HEK293 (cell line): Measurements from ENCODE around the gene OR2V2.
A peak's percentile ranks its signal among the peaks of the same experiment; 100 is the strongest.

Source experiments
- CTCF ChIA-PET: fragments of 350-600 bp; formaldehyde crosslinking; extraction: SDS; loops from one replicate; lab custom pipeline; 2021; ENCODE audit warnings: antibody characterized with exemption; lab: Yijun Ruan, JAX
- POLR2A ChIA-PET: fragments of 300-600 bp; formaldehyde crosslinking; extraction: SDS; loops from one replicate; lab custom pipeline; 2020; ENCODE audit warnings: antibody characterized with exemption, inconsistent platforms; lab: Yijun Ruan, JAX
- H3K27ac ChIP-seq: fragments of 200-500 bp; sonication (Bioruptor generic); 2 replicates; pipeline ENCODE4 v1.5.1; 2014; ENCODE audit warnings: low read depth, low read length, control low read depth, inconsistent platforms; ENCODE audit errors: extremely low read depth
- H3K36me3 ChIP-seq, 2 experiments: fragments of 200-500 bp in 1 of 2; sonication (Bioruptor generic) in 1 of 2; 1 replicate in 1 of 2; 2 replicates in 1 of 2; pipeline ENCODE4 v1.5.1; 2014 to 2017; ENCODE audit warnings: inconsistent platforms in 2 of 2, low read length in 2 of 2; ENCODE audit not compliant: control insufficient read depth in 2 of 2, insufficient read depth in 1 of 2
- H3K4me1 ChIP-seq: fragments of 200-500 bp; sonication (Bioruptor generic); 2 replicates; pipeline ENCODE4 v1.5.1; 2014; ENCODE audit warnings: mild to moderate bottlenecking, low read length, inconsistent platforms; ENCODE audit not compliant: control insufficient read depth, insufficient read depth
- H3K4me3 ChIP-seq: 2 replicates; pipeline ENCODE4 v1.5.1; 2011; ENCODE audit warnings: low read depth, mild to moderate bottlenecking, control low read depth, low read length, moderate library complexity
- H3K9me3 ChIP-seq: fragments of 200-500 bp; sonication (Bioruptor generic); 2 replicates; pipeline ENCODE4 v1.5.1; 2014; ENCODE audit warnings: low read depth, low read length, inconsistent platforms; ENCODE audit not compliant: control insufficient read depth, insufficient read depth
- GFI1B ChIP-seq: fragments of 450-650 bp; formaldehyde crosslinking; IDR thresholded peaks from 2 replicates; pipeline ENCODE4 v1.5.1; 2016; ENCODE audit warnings: missing biosample characterization, missing genetic modification characterization
- GLI4 ChIP-seq: fragments of 450-650 bp; formaldehyde crosslinking; IDR thresholded peaks from 2 replicates; pipeline ENCODE4 v1.5.1; 2016; ENCODE audit warnings: missing biosample characterization, missing genetic modification characterization
- GLIS1 ChIP-seq: fragments of 450-650 bp; formaldehyde crosslinking; IDR thresholded peaks from 2 replicates; pipeline ENCODE4 v1.5.1; 2016; ENCODE audit warnings: missing biosample characterization, missing genetic modification characterization
- KLF10 ChIP-seq: fragments of 450-650 bp; IDR thresholded peaks from 2 replicates; pipeline ENCODE4 v1.5.1; 2018; ENCODE audit warnings: missing biosample characterization, mild to moderate bottlenecking, missing genetic modification characterization
- PRDM10 ChIP-seq: fragments of 450-650 bp; formaldehyde crosslinking; IDR thresholded peaks from 2 replicates; pipeline ENCODE4 v1.5.1; 2016; ENCODE audit warnings: missing biosample characterization, missing genetic modification characterization
- SCRT1 ChIP-seq: fragments of 450-650 bp; formaldehyde crosslinking; IDR thresholded peaks from 2 replicates; pipeline ENCODE4 v1.5.1; 2016; ENCODE audit warnings: missing biosample characterization, missing genetic modification characterization, borderline replicate concordance
- TRIM28 ChIP-seq: IDR thresholded peaks from 2 replicates; pipeline ENCODE4 v1.6.1; 2011; ENCODE audit warnings: low read length, control low read depth, borderline replicate concordance
- YY1 ChIP-seq: fragments of 450-650 bp; formaldehyde crosslinking; IDR thresholded peaks from 2 replicates; pipeline ENCODE4 v1.5.1; 2018; ENCODE audit warnings: missing biosample characterization, missing genetic modification characterization
- YY2 ChIP-seq: fragments of 450-650 bp; formaldehyde crosslinking; IDR thresholded peaks from 2 replicates; pipeline ENCODE4 v1.5.1; 2016; ENCODE audit warnings: missing biosample characterization, missing genetic modification characterization
- ZBTB17 ChIP-seq: fragments of 450-650 bp; formaldehyde crosslinking; IDR thresholded peaks from 2 replicates; pipeline ENCODE4 v1.5.1; 2016; ENCODE audit warnings: missing biosample characterization, missing genetic modification characterization
- ZBTB48 ChIP-seq: fragments of 450-650 bp; formaldehyde crosslinking; IDR thresholded peaks from 2 replicates; pipeline ENCODE4 v1.5.1; 2016; ENCODE audit warnings: missing biosample characterization, missing genetic modification characterization
- ZEB2 ChIP-seq: fragments of 450-650 bp; formaldehyde crosslinking; IDR thresholded peaks from 2 replicates; pipeline ENCODE4 v1.5.1; 2016; ENCODE audit warnings: missing biosample characterization, missing genetic modification characterization
- ZNF140 ChIP-seq: fragments of 450-650 bp; formaldehyde crosslinking; IDR thresholded peaks from 2 replicates; pipeline ENCODE4 v1.5.1; 2016; ENCODE audit warnings: missing biosample characterization, missing genetic modification characterization
- ZNF174 ChIP-seq: fragments of 450-650 bp; formaldehyde crosslinking; IDR thresholded peaks from 2 replicates; pipeline ENCODE4 v1.5.0; 2017; ENCODE audit warnings: missing biosample characterization, mild to moderate bottlenecking, missing genetic modification characterization
- ZNF2 ChIP-seq: fragments of 450-650 bp; formaldehyde crosslinking; IDR thresholded peaks from 2 replicates; pipeline ENCODE4 v1.5.1; 2016; ENCODE audit warnings: missing biosample characterization, missing genetic modification characterization
- ZNF366 ChIP-seq: fragments of 450-650 bp; formaldehyde crosslinking; conservative IDR thresholded peaks from 2 replicates; pipeline ENCODE4 v1.5.1; 2016; ENCODE audit warnings: missing biosample characterization, missing genetic modification characterization
- ZNF423 ChIP-seq: fragments of 450-650 bp; formaldehyde crosslinking; IDR thresholded peaks from 2 replicates; pipeline ENCODE4 v1.5.1; 2016; ENCODE audit warnings: missing biosample characterization, missing genetic modification characterization
- ZNF433 ChIP-seq: fragments of 450-650 bp; formaldehyde crosslinking; IDR thresholded peaks from 2 replicates; pipeline ENCODE4 v1.5.1; 2016; ENCODE audit warnings: missing biosample characterization, missing genetic modification characterization, low read depth
- ZNF501 ChIP-seq: fragments of 450-650 bp; formaldehyde crosslinking; IDR thresholded peaks from 2 replicates; pipeline ENCODE4 v1.5.1; 2016; ENCODE audit warnings: missing biosample characterization, missing genetic modification characterization
- ZNF549 ChIP-seq: fragments of 450-650 bp; IDR thresholded peaks from 2 replicates; pipeline ENCODE4 v1.5.1; 2018; ENCODE audit warnings: missing biosample characterization, missing genetic modification characterization, mild to moderate bottlenecking, inconsistent platforms, moderate library complexity
- ZNF600 ChIP-seq: fragments of 450-650 bp; formaldehyde crosslinking; IDR thresholded peaks from 2 replicates; pipeline ENCODE4 v1.5.1; 2016; ENCODE audit warnings: missing biosample characterization, missing genetic modification characterization
- ZNF777 ChIP-seq: fragments of 450-650 bp; formaldehyde crosslinking; IDR thresholded peaks from 2 replicates; pipeline ENCODE4 v1.5.1; 2017; ENCODE audit warnings: missing biosample characterization, missing genetic modification characterization, borderline replicate concordance
- ZNF785 ChIP-seq: fragments of 450-650 bp; formaldehyde crosslinking; IDR thresholded peaks from 2 replicates; pipeline ENCODE4 v1.5.1; 2016; ENCODE audit warnings: missing biosample characterization, missing genetic modification characterization
- TF ChIP-seq, protein P1 (sequence below): fragments of 450-650 bp; formaldehyde crosslinking; IDR thresholded peaks from 2 replicates; pipeline ENCODE4 v1.5.1; 2016; ENCODE audit warnings: missing biosample characterization, missing genetic modification characterization
- TF ChIP-seq, protein P2 (sequence below): fragments of 450-650 bp; formaldehyde crosslinking; IDR thresholded peaks from 2 replicates; pipeline ENCODE4 v1.5.1; 2016; ENCODE audit warnings: missing biosample characterization, missing genetic modification characterization
- TF ChIP-seq, protein P3 (sequence below): fragments of 450-650 bp; formaldehyde crosslinking; IDR thresholded peaks from 2 replicates; pipeline ENCODE4 v1.5.1; 2017; ENCODE audit warnings: missing biosample characterization, mild to moderate bottlenecking, missing genetic modification characterization, moderate library complexity
- TF ChIP-seq, protein P4 (sequence below): fragments of 450-650 bp; formaldehyde crosslinking; optimal IDR thresholded peaks from 2 replicates; pipeline ENCODE3; 2016; ENCODE audit warnings: missing biosample characterization, mild to moderate bottlenecking, missing genetic modification characterization

The OR2V2 gene

GRCh38 chr5:181190711-181191525 lies 43.5 kb downstream of the OR2V2 start:
- CTCF ChIA-PET = interaction anchor here (0.6 to 4.1 kb wide), 7 partner anchors 13 to 61 kb away, joined by 4 to 27 read pairs (median 4); partner anchors contain the start of genes RACK1 and TRIM7
- TF ChIP-seq PRDM10 (tag by site-specific recombination) = no peak
- peak; percentile 97 for TF ChIP-seq ZNF366
- no peak for TF ChIP-seq ZNF140 (tag by site-specific recombination)
- peak; percentile 7; the same call in 1 of the 2 replicates for TF ChIP-seq ZNF777 (tag by site-specific recombination)
- TF ChIP-seq ZNF600 (tag by site-specific recombination) = peak; percentile 87
- TF ChIP-seq YY2 (tag by site-specific recombination) = peak; percentile 65; the same call in 1 of the 2 replicates
- TF ChIP-seq ZNF549 (tag by site-specific recombination) = no peak
- TF ChIP-seq, protein P1, sequence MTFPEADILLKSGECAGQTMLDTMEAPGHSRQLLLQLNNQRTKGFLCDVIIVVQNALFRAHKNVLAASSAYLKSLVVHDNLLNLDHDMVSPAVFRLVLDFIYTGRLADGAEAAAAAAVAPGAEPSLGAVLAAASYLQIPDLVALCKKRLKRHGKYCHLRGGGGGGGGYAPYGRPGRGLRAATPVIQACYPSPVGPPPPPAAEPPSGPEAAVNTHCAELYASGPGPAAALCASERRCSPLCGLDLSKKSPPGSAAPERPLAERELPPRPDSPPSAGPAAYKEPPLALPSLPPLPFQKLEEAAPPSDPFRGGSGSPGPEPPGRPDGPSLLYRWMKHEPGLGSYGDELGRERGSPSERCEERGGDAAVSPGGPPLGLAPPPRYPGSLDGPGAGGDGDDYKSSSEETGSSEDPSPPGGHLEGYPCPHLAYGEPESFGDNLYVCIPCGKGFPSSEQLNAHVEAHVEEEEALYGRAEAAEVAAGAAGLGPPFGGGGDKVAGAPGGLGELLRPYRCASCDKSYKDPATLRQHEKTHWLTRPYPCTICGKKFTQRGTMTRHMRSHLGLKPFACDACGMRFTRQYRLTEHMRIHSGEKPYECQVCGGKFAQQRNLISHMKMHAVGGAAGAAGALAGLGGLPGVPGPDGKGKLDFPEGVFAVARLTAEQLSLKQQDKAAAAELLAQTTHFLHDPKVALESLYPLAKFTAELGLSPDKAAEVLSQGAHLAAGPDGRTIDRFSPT (tag by site-specific recombination) = 0 out of 2 replicates have a peak, but pooled peaks have one; percentile 28
- TF ChIP-seq GLIS1 (tag by site-specific recombination) = peak; percentile 82
- 0 out of 2 replicates have a peak, but pooled peaks have one; percentile 18 for TF ChIP-seq ZBTB48 (tag by site-specific recombination)
- no peak for TF ChIP-seq GFI1B (tag by site-specific recombination)
- TF ChIP-seq TRIM28 = 0 out of 2 replicates have a peak, but pooled peaks have one; percentile 22
- 0 out of 2 replicates have a peak, but pooled peaks have one; percentile 64 for TF ChIP-seq GLI4
- TF ChIP-seq, protein P2, sequence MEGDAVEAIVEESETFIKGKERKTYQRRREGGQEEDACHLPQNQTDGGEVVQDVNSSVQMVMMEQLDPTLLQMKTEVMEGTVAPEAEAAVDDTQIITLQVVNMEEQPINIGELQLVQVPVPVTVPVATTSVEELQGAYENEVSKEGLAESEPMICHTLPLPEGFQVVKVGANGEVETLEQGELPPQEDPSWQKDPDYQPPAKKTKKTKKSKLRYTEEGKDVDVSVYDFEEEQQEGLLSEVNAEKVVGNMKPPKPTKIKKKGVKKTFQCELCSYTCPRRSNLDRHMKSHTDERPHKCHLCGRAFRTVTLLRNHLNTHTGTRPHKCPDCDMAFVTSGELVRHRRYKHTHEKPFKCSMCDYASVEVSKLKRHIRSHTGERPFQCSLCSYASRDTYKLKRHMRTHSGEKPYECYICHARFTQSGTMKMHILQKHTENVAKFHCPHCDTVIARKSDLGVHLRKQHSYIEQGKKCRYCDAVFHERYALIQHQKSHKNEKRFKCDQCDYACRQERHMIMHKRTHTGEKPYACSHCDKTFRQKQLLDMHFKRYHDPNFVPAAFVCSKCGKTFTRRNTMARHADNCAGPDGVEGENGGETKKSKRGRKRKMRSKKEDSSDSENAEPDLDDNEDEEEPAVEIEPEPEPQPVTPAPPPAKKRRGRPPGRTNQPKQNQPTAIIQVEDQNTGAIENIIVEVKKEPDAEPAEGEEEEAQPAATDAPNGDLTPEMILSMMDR (tag by site-specific recombination) = peak; percentile 74
- TF ChIP-seq ZNF174 (tag by site-specific recombination) = no peak
- TF ChIP-seq ZBTB17 (tag by site-specific recombination) = no peak; the same call in 1 of the 2 replicates
- peak; percentile 79; the same call in 1 of the 2 replicates for TF ChIP-seq ZNF2 (tag by site-specific recombination)
- TF ChIP-seq, protein P3, sequence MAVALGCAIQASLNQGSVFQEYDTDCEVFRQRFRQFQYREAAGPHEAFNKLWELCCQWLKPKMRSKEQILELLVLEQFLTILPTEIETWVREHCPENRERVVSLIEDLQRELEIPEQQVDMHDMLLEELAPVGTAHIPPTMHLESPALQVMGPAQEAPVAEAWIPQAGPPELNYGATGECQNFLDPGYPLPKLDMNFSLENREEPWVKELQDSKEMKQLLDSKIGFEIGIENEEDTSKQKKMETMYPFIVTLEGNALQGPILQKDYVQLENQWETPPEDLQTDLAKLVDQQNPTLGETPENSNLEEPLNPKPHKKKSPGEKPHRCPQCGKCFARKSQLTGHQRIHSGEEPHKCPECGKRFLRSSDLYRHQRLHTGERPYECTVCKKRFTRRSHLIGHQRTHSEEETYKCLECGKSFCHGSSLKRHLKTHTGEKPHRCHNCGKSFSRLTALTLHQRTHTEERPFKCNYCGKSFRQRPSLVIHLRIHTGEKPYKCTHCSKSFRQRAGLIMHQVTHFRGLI (tag by site-specific recombination) = no peak
- no peak; the same call in 1 of the 2 replicates for TF ChIP-seq ZNF501 (tag by site-specific recombination)
- TF ChIP-seq ZNF433 (tag by site-specific recombination) = no peak
- TF ChIP-seq ZNF785 (tag by site-specific recombination) = 0 out of 2 replicates have a peak, but pooled peaks have one; percentile 25
- TF ChIP-seq SCRT1 (tag by site-specific recombination) = no peak
- TF ChIP-seq YY1 (tag by site-specific recombination) = no peak
- 0 out of 2 replicates have a peak, but pooled peaks have one; percentile 68 for TF ChIP-seq ZEB2 (tag by site-specific recombination)
- TF ChIP-seq, protein P4, sequence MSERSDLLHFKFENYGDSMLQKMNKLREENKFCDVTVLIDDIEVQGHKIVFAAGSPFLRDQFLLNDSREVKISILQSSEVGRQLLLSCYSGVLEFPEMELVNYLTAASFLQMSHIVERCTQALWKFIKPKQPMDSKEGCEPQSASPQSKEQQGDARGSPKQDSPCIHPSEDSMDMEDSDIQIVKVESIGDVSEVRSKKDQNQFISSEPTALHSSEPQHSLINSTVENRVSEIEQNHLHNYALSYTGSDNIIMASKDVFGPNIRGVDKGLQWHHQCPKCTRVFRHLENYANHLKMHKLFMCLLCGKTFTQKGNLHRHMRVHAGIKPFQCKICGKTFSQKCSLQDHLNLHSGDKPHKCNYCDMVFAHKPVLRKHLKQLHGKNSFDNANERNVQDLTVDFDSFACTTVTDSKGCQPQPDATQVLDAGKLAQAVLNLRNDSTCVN (tag by site-specific recombination) = peak; percentile 98
- 0 out of 2 replicates have a peak, but pooled peaks have one; percentile 14 for TF ChIP-seq KLF10 (tag by site-specific recombination)
- 0 out of 2 replicates have a peak, but pooled peaks have one; percentile 21 for TF ChIP-seq ZNF423 (tag by site-specific recombination)

More at GRCh38 chr5:181190711-181191525, 43.5 kb downstream of the OR2V2 start:
- Histone ChIP-seq H3K4me3 (peak overlapping the region; percentile 53), H3K9me3 (no peaks in the 10 kb centered on the region), H3K4me1 (no peaks in the 10 kb centered on the region), H3K27ac (peak overlapping the region; percentile 48; the same call in 1 of the 2 replicates), H3K36me3 (no peaks in the 10 kb centered on the region)
- POLR2A ChIA-PET = interaction anchor here (0.6 to 6.8 kb wide), 17 partner anchors 9 to 71 kb away, joined by 3 to 86 read pairs (median 5); partner anchors contain the start of genes RACK1, TRIM41, TRIM52 and TRIM7
